Endodermal cell (in vitro differentiated cells): ENCODE results near the gene NFKB1. TPM values are rescaled to one million over a fixed set of nuclear protein-coding genes. Genes with fewer than 3 reads are reported as not detected.

ENCODE experiments used
- DNase-seq: peaks from one replicate; pipeline ENCODE4 v3.0.0-alpha.2; 2017
- H3K27ac ChIP-seq: 2 replicates; pipeline ENCODE4 v1.5.1; 2013; ENCODE audit warnings: mild to moderate bottlenecking, low read depth, low read length, moderate library complexity
- H3K27me3 ChIP-seq: 2 replicates; pipeline ENCODE4 v1.6.1; 2013; ENCODE audit warnings: mild to moderate bottlenecking, low read length, moderate library complexity; ENCODE audit not compliant: insufficient read depth, control insufficient read depth, poor library complexity, severe bottlenecking
- H3K36me3 ChIP-seq: 2 replicates; pipeline ENCODE4 v1.7.0; 2013; ENCODE audit warnings: mild to moderate bottlenecking, low read length, moderate library complexity; ENCODE audit not compliant: control insufficient read depth, insufficient read depth
- H3K4me1 ChIP-seq: one replicate; pipeline ENCODE4 v1.7.0; 2013; ENCODE audit warnings: low read length; ENCODE audit not compliant: control insufficient read depth, insufficient read depth
- H3K4me3 ChIP-seq: 2 replicates; pipeline ENCODE4 v1.5.1; 2013; ENCODE audit warnings: mild to moderate bottlenecking, low read length, moderate library complexity
- H3K9ac ChIP-seq: 2 replicates; pipeline ENCODE4 v1.6.1; 2013; ENCODE audit warnings: mild to moderate bottlenecking, low read length, moderate library complexity; ENCODE audit not compliant: poor library complexity, severe bottlenecking; ENCODE audit errors: extremely low read depth
- H3K9me3 ChIP-seq: 2 replicates; pipeline ENCODE4 v1.6.1; 2013; ENCODE audit warnings: mild to moderate bottlenecking, low read length, moderate library complexity; ENCODE audit not compliant: control insufficient read depth
- H3K27ac Mint-ChIP-seq: 2 replicates; pipeline ENCODE4 v1.8.0; 2020; ENCODE audit warnings: mixed read lengths
- H3K27me3 Mint-ChIP-seq: 2 replicates; pipeline ENCODE4 v1.8.0; 2021; ENCODE audit warnings: mild to moderate bottlenecking, mixed read lengths; ENCODE audit not compliant: insufficient read depth
- H3K36me3 Mint-ChIP-seq: 2 replicates; pipeline ENCODE4 v1.8.0; 2020; ENCODE audit warnings: low read depth, mixed read lengths
- H3K4me1 Mint-ChIP-seq: 2 replicates; pipeline ENCODE4 v1.8.0; 2020; ENCODE audit warnings: mixed read lengths
- H3K4me3 Mint-ChIP-seq: 2 replicates; pipeline ENCODE4 v1.8.0; 2020; ENCODE audit warnings: mild to moderate bottlenecking, moderate library complexity, mixed read lengths
- H3K9me3 Mint-ChIP-seq: 2 replicates; pipeline ENCODE4 v1.8.0; 2020; ENCODE audit warnings: mild to moderate bottlenecking, mixed read lengths
- CTCF ChIP-seq: fragments of 200-600 bp; sonication (generic); conservative IDR thresholded peaks from 2 replicates; pipeline ENCODE4 v1.5.0; 2021; ENCODE audit warnings: antibody characterized with exemption, mild to moderate bottlenecking
- WGBS, 2 experiments: methylation state at CpG; one replicate each; pipeline versions ENCODE4 v1.1.5 to v1.1.7; 2013; ENCODE audit warnings: missing lambda C conversion rate in 2 of 2, mixed read lengths in 1 of 2; ENCODE audit not compliant: insufficient coverage in 1 of 2, insufficient read length in 1 of 2; 5-methylcytosine and 5-hydroxymethylcytosine counted together
- total RNA-seq, 2 donors: library from RNA; stranded (reverse); fragmentation: NEBNext Ultra II Directional in 1 of 2; extraction: Animal tissue kit (Norgen Biotek cat#: 25700) in 1 of 2; gene quantifications; 2 replicates in 1 of 2; 3 replicates in 1 of 2; pipeline ENCODE4 v1.2.1, GENCODE V29; 2021

NFKB1 gene
- total RNA-seq, 2 donors from 2014 or later = 4.4 to 5.6 TPM

DNA sequence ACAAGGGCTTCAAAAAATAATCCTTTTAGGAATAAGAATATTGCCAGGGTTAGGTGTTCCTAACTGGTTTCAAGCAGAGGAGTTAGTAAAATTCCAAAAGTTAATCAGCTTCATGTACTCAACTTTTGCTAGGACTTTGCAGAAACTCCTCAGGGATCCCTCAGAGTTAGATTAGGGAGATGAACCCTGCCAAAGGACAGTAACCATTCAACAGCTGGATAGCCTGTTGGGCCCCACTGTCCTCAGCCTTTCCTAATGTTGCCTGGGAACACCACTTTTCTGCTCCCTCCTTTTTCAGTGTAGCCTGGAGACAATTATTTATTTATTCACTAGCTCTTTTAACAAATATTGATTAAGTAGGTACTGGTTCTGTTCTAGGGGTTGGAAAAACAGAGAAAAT is 53.8 kb downstream of the NFKB1 start:
- H3K9me3 ChIP-seq = no peaks in the 10 kb centered on the region
- H3K36me3 ChIP-seq = no peaks in the 10 kb centered on the region
- H3K27me3 Mint-ChIP-seq = no peaks in the 10 kb centered on the region
- no peaks in the 10 kb centered on the region for H3K36me3 Mint-ChIP-seq
- no peak for TF ChIP-seq CTCF
- no peak overlapping the region for H3K4me3 Mint-ChIP-seq
- H3K27ac Mint-ChIP-seq = no peak overlapping the region
- no peaks in the 10 kb centered on the region for H3K27me3 ChIP-seq
- no peaks in the 10 kb centered on the region for H3K9me3 Mint-ChIP-seq
- no peak for DNase-seq
- H3K9ac ChIP-seq = no peak overlapping the region
- peaks cover 7% of the 10 kb centered on the region for H3K4me1 ChIP-seq
- H3K27ac ChIP-seq = no peak overlapping the region
- H3K4me3 ChIP-seq = no peak overlapping the region
- peaks cover 8% of the 10 kb centered on the region for H3K4me1 Mint-ChIP-seq

DNA sequence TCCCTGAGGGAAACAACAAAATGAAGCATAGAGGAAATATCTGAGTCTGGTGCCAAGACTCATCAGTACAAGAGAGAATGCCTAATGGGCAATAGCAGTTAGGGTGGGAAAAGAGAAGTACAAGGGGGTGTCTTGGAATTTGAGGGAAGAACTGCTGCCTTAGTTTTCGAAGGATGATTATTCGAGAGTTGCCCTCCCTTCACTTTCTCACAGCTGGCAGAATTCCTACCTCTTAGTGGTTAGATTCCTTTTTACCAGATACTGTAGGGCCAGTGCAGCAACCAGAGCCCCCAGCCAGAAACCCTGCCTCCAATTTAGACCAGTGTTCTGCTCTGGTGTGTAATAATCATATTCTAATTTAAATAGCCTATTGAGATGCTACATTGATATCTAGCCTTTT is 56.5 kb downstream of the NFKB1 start:
- Mint-ChIP-seq H3K36me3 (no peaks in the 10 kb centered on the region), H3K9me3 (no peaks in the 10 kb centered on the region), H3K27ac (no peak overlapping the region), H3K4me3 (no peak overlapping the region), H3K4me1 (peaks cover 5% of the 10 kb centered on the region), H3K27me3 (no peaks in the 10 kb centered on the region)
- Histone ChIP-seq H3K4me1 (peaks cover 7% of the 10 kb centered on the region), H3K4me3 (no peak overlapping the region), H3K27me3 (no peaks in the 10 kb centered on the region), H3K36me3 (no peaks in the 10 kb centered on the region), H3K9ac (no peak overlapping the region), H3K27ac (no peak overlapping the region), H3K9me3 (no peaks in the 10 kb centered on the region)
- no peak for TF ChIP-seq CTCF
- whole genome bisulfite sequencing, 2 experiments = 82% methylated on average over 2 of the region's 2 CpGs; no CpG with 5 or more reads in 1 of the 2 experiments
- no peak for DNase-seq

GRCh38 chr4:102560115-102560514 is 59.0 kb downstream of the NFKB1 start:
- Mint-ChIP-seq H3K36me3 (no peaks in the 10 kb centered on the region), H3K9me3 (no peaks in the 10 kb centered on the region)

More at GRCh38 chr4:102560115-102560514, 59.0 kb downstream of the NFKB1 start:
- H3K27me3 Mint-ChIP-seq = no peaks in the 10 kb centered on the region
- no peak overlapping the region for H3K4me3 ChIP-seq
- H3K36me3 ChIP-seq = no peaks in the 10 kb centered on the region
- no peak for TF ChIP-seq CTCF
- H3K9me3 ChIP-seq = no peaks in the 10 kb centered on the region
- no peaks in the 10 kb centered on the region for H3K27me3 ChIP-seq
- no peak overlapping the region for H3K4me3 Mint-ChIP-seq
- no peak for DNase-seq
- H3K27ac Mint-ChIP-seq = no peak overlapping the region
- H3K27ac ChIP-seq = no peak overlapping the region
- H3K4me1 ChIP-seq = no peaks in the 10 kb centered on the region
- WGBS, 2 experiments = 91 to 96% methylated on average over 5 of the region's 5 CpGs
- H3K9ac ChIP-seq = no peak overlapping the region
- H3K4me1 Mint-ChIP-seq = no peaks in the 10 kb centered on the region
